Neural cell (in vitro differentiated cells): ENCODE data around the gene MCHR2. TPM values are rescaled to one million over a fixed set of nuclear protein-coding genes. Genes with fewer than 3 reads are reported as not detected.

Experiments used
- H2AFZ ChIP-seq: fragments of 200-600, 300-800 bp; sonication (generic), shearing (Covaris generic); 2 replicates; pipeline ENCODE4 v1.6.0; 2014; ENCODE audit warnings: low read depth, mild to moderate bottlenecking, antibody characterized with exemption, low read length, moderate library complexity
- H3F3A ChIP-seq: fragments of 200-600 bp; shearing (Covaris generic); 2 replicates; pipeline ENCODE4 v1.6.1; 2016; ENCODE audit warnings: mild to moderate bottlenecking, moderate library complexity, mixed read lengths, antibody characterized with exemption, low read length; ENCODE audit not compliant: insufficient read depth, poor library complexity, severe bottlenecking
- H3K27ac ChIP-seq: fragments of 200-600, 300-800 bp; sonication (generic), shearing (Covaris generic); 2 replicates; pipeline ENCODE4 v1.5.1; 2014; ENCODE audit warnings: mild to moderate bottlenecking, low read length, moderate library complexity
- H3K27me3 ChIP-seq: fragments of 300-800, 200-600 bp; sonication (generic), shearing (Covaris generic); 2 replicates; pipeline ENCODE4 v1.6.0; 2014; ENCODE audit warnings: mild to moderate bottlenecking, low read depth, low read length, moderate library complexity; ENCODE audit not compliant: insufficient read depth
- H3K36me3 ChIP-seq: fragments of 300-800, 200-600 bp; sonication (generic), shearing (Covaris generic); 2 replicates; pipeline ENCODE4 v1.5.1; 2014; ENCODE audit warnings: mild to moderate bottlenecking, antibody characterized with exemption, low read length, moderate library complexity; ENCODE audit not compliant: insufficient read depth
- H3K4me2 ChIP-seq: fragments of 300-800, 200-600 bp; sonication (generic), shearing (Covaris generic); 2 replicates; pipeline ENCODE4 v1.6.0; 2014; ENCODE audit warnings: mild to moderate bottlenecking, low read length
- H3K4me3 ChIP-seq: fragments of 300-800, 200-600 bp; sonication (generic), shearing (Covaris generic); 2 replicates; pipeline ENCODE4 v1.5.1; 2014; ENCODE audit warnings: mild to moderate bottlenecking, low read length, moderate library complexity
- H3K79me2 ChIP-seq: fragments of 200-600 bp; shearing (Covaris generic); replicated peaks from 2 replicates; pipeline ENCODE4 v1.6.0; 2014; ENCODE audit warnings: mild to moderate bottlenecking, low read length, moderate library complexity; ENCODE audit not compliant: insufficient read depth
- H3K9ac ChIP-seq: fragments of 300-800, 200-600 bp; sonication (generic), shearing (Covaris generic); 2 replicates; pipeline ENCODE4 v1.6.1; 2016; ENCODE audit warnings: mild to moderate bottlenecking, low read length, mixed read lengths
- H3K9me2 ChIP-seq: fragments of 200-600 bp; shearing (Covaris generic); 2 replicates; pipeline ENCODE4 v1.6.1; 2016; ENCODE audit warnings: mild to moderate bottlenecking, low read length, mixed read lengths; ENCODE audit not compliant: insufficient read depth
- H3K9me3 ChIP-seq: fragments of 200-600, 300-800 bp; sonication (generic), shearing (Covaris generic); 2 replicates; pipeline ENCODE4 v1.6.1; 2016; ENCODE audit warnings: mild to moderate bottlenecking, mixed run types, low read length, moderate library complexity, mixed read lengths
- H4K20me1 ChIP-seq: fragments of 200-600 bp; shearing (Covaris generic); 2 replicates; pipeline ENCODE4 v1.6.1; 2016; ENCODE audit warnings: mild to moderate bottlenecking, mixed run types; ENCODE audit not compliant: insufficient read depth
- CTCF ChIP-seq: fragments of 450-650 bp; IDR thresholded peaks from 2 replicates; pipeline ENCODE4 v1.5.1; 2014; ENCODE audit warnings: antibody characterized with exemption, mild to moderate bottlenecking, moderate library complexity; ENCODE audit not compliant: poor library complexity, severe bottlenecking
- EP300 ChIP-seq: fragments of 450-650 bp; conservative IDR thresholded peaks from 2 replicates; pipeline ENCODE4 v1.6.1; 2014; ENCODE audit warnings: antibody characterized with exemption, mild to moderate bottlenecking, moderate library complexity; ENCODE audit not compliant: poor library complexity, severe bottlenecking
- EZH2 ChIP-seq: fragments of 200-600, 300-800 bp; shearing (Covaris generic), sonication (generic); IDR thresholded peaks from 2 replicates; pipeline ENCODE4 v1.6.1; 2014; ENCODE audit warnings: antibody characterized with exemption, low read length, borderline replicate concordance, mild to moderate bottlenecking; ENCODE audit not compliant: insufficient read depth, poor library complexity, severe bottlenecking
- MXI1 ChIP-seq: fragments of 450-650 bp; conservative IDR thresholded peaks from 2 replicates; pipeline ENCODE4 v1.6.1; 2014; ENCODE audit warnings: antibody characterized with exemption, mild to moderate bottlenecking; ENCODE audit not compliant: poor library complexity, severe bottlenecking
- POLR2AphosphoS5 ChIP-seq: IDR thresholded peaks from 2 replicates; pipeline ENCODE4 v1.6.1; 2012
- RAD21 ChIP-seq: fragments of 450-650 bp; conservative IDR thresholded peaks from 2 replicates; pipeline ENCODE4 v1.6.1; 2014; ENCODE audit warnings: antibody characterized with exemption, mild to moderate bottlenecking, moderate library complexity
- SMC3 ChIP-seq: fragments of 450-650 bp; conservative IDR thresholded peaks from 2 replicates; pipeline ENCODE4 v1.6.1; 2014; ENCODE audit warnings: antibody characterized with exemption, mild to moderate bottlenecking, moderate library complexity; ENCODE audit not compliant: poor library complexity
- TAF1 ChIP-seq: IDR thresholded peaks from 2 replicates; pipeline ENCODE4 v1.6.1; 2012; ENCODE audit warnings: low read depth
- polyA plus RNA-seq: library from polyadenylated mRNA; depleted of rRNA; stranded (reverse); fragments of >200 nt; gene quantifications from 2 replicates; pipeline ENCODE4 v1.2.3, GENCODE V29; 2014
- TF ChIP-seq, protein P1 (sequence below): IDR thresholded peaks from 2 replicates; pipeline ENCODE4 v1.6.1; 2012; ENCODE audit warnings: borderline replicate concordance

MCHR2 gene
- polyA plus RNA-seq, 1 donor from 2014 or later = not detected

- H3K9me3 ChIP-seq = no peaks in the 10 kb centered on the region
- no peaks in the 10 kb centered on the region for H4K20me1 ChIP-seq
- no peak overlapping the region for H3K9ac ChIP-seq
- H3K79me2 ChIP-seq = no peaks in the 10 kb centered on the region
- H3K4me2 ChIP-seq = no peak overlapping the region
- H3K4me3 ChIP-seq = no peak overlapping the region
- H3F3A ChIP-seq = no peaks in the 10 kb centered on the region
- H3K27ac ChIP-seq = no peak overlapping the region
- H3K9me2 ChIP-seq = no peaks in the 10 kb centered on the region
- H3K27me3 ChIP-seq = no peaks in the 10 kb centered on the region
- TF ChIP-seq RAD21 (no peak), EP300 (no peak), CTCF (no peak), SMC3 (no peak), POLR2AphosphoS5 (no peak), TAF1 (no peak), EZH2 (no peak), MXI1 (no peak)
- TF ChIP-seq, protein P1, sequence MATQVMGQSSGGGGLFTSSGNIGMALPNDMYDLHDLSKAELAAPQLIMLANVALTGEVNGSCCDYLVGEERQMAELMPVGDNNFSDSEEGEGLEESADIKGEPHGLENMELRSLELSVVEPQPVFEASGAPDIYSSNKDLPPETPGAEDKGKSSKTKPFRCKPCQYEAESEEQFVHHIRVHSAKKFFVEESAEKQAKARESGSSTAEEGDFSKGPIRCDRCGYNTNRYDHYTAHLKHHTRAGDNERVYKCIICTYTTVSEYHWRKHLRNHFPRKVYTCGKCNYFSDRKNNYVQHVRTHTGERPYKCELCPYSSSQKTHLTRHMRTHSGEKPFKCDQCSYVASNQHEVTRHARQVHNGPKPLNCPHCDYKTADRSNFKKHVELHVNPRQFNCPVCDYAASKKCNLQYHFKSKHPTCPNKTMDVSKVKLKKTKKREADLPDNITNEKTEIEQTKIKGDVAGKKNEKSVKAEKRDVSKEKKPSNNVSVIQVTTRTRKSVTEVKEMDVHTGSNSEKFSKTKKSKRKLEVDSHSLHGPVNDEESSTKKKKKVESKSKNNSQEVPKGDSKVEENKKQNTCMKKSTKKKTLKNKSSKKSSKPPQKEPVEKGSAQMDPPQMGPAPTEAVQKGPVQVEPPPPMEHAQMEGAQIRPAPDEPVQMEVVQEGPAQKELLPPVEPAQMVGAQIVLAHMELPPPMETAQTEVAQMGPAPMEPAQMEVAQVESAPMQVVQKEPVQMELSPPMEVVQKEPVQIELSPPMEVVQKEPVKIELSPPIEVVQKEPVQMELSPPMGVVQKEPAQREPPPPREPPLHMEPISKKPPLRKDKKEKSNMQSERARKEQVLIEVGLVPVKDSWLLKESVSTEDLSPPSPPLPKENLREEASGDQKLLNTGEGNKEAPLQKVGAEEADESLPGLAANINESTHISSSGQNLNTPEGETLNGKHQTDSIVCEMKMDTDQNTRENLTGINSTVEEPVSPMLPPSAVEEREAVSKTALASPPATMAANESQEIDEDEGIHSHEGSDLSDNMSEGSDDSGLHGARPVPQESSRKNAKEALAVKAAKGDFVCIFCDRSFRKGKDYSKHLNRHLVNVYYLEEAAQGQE = no peak
- no peak overlapping the region for H2AFZ ChIP-seq
- no peaks in the 10 kb centered on the region for H3K36me3 ChIP-seq
Observed at GRCh38 chr6:100023798-100024197, 29.8 kb upstream of the MCHR2 start.

DNA sequence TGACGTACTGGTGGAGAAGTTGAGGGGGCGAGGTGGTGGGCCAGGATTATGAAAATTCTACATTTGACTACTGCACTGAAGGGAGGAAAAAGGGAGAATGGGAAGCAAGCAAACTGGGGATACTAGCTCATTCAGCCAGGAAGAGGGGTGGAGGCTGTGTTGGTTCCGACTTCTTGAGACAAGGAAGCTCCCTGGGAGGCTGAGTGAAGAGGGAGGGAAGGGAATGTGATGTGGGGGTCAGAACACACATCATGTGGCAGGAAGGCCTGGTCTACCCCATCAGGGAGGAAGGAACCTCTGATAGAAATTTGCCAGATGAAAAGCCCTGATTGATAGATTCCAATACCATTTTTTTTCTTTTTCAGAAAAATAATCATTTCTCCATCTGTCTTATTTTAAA is 28.8 kb upstream of the MCHR2 start:
- no peaks in the 10 kb centered on the region for H3K27me3 ChIP-seq
- no peaks in the 10 kb centered on the region for H3K79me2 ChIP-seq
- no peak overlapping the region for H2AFZ ChIP-seq
- TF ChIP-seq, protein P1 = no peak
- TF ChIP-seq CTCF (no peak), TAF1 (no peak), SMC3 (no peak), EZH2 (no peak), EP300 (no peak), MXI1 (no peak), POLR2AphosphoS5 (no peak), RAD21 (no peak)
- no peaks in the 10 kb centered on the region for H4K20me1 ChIP-seq
- no peak overlapping the region for H3K9ac ChIP-seq
- H3K36me3 ChIP-seq = no peaks in the 10 kb centered on the region
- no peaks in the 10 kb centered on the region for H3K9me3 ChIP-seq
- H3K9me2 ChIP-seq = no peaks in the 10 kb centered on the region
- no peak overlapping the region for H3K4me2 ChIP-seq
- no peak overlapping the region for H3K4me3 ChIP-seq
- no peak overlapping the region for H3K27ac ChIP-seq
- no peaks in the 10 kb centered on the region for H3F3A ChIP-seq
